ENCODE results near the gene MAP2K6.
A peak's percentile ranks its signal among the peaks of the same experiment; 100 is the strongest.
"Not testable (repeated sequence)": the region's sequence is repeated elsewhere in the genome, so short reads cannot be mapped to it uniquely, and the experiment has no call there.

Gene MAP2K6

GRCh38 chr17:69460963-69461922 is 46.7 kb downstream of the MAP2K6 start:
- no peak for DNase-seq

DNA sequence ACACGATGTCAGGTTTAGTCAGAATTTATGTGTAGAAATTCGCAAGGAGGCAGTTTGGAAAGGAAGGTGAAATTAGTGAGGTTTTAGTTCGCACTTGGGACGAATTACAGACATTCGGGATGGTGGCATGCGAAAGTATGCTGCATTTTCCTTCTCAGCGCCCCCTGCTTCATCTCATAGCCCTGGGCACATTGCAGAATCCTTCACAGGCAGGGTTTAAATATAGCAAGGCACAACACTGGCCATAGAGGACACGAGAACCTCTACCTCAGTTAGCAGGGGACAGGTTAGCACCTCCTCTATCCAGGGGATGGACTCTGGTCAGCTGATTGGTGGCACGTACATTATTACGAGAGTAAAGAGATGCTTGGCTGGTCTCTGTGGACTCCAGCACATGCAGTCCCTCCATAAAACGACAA is 47.5 kb downstream of the MAP2K6 start:
- DNase-seq, result no peak

DNA sequence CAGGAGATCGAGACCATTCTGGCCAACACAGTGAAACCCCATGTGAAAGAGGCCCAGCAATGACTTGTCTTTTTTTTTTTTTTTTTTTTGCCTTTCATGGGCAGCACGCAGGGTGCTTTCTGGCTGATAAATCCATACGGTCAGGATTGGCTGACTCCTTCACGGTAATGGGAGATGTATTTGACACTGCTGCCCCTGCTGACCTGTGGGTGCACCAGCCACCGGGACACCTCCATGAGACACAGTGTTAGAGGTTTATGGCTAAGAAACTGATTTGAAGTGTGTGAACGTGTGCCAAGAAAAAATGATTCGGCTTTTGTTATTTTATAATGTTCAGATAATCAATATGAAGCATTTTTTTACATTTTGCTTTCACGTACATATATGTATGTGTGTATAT is 48.4 kb downstream of the MAP2K6 start:
- DNase-seq, result no peak

GRCh38 chr17:69466451-69466850 is 52.0 kb downstream of the MAP2K6 start:
- no peak for DNase-seq

DNA sequence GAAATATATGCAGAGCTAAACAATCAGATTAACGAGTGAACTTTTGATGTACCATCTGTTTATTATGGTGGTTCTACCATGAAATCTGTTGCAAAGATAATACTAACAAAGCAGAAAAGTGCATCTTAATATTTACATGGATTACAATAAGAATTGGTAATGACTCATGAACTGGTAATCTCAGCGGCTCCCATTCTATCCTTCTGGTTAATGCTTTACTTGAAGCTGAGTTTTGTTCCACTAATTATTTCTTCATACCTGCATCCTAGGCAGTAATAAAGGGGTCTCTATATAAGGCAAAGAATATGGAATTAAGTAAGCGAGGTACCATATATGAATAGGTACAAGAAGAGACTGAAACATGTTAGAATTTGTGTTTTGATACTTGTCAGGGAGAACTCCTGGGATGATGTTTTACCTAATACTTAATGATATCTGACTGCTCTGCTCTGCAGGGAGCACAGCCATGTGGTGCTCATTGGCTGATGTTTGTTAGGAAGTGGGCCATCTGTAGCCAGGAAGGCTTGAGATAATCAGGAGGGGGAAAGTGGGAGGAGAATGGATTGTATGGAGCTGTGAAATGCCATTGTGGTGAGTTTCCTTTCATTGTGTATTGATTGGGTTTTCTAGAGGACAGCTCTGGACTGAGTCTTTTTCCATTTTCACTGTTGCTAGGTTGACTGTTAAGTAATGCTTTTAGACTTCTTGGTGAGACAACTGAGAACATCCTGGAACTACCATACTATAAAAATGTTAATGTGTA is 52.6 kb downstream of the MAP2K6 start:
- DNase-seq, result no peak

- DNase-seq, result no peak
Measured at GRCh38 chr17:69468207-69468606, 53.7 kb downstream of the MAP2K6 start.

- no peak for DNase-seq
Measured at GRCh38 chr17:69470702-69471101, 56.2 kb downstream of the MAP2K6 start.

- no peak for DNase-seq
Measured at GRCh38 chr17:69471406-69471805, 56.9 kb downstream of the MAP2K6 start.

DNA sequence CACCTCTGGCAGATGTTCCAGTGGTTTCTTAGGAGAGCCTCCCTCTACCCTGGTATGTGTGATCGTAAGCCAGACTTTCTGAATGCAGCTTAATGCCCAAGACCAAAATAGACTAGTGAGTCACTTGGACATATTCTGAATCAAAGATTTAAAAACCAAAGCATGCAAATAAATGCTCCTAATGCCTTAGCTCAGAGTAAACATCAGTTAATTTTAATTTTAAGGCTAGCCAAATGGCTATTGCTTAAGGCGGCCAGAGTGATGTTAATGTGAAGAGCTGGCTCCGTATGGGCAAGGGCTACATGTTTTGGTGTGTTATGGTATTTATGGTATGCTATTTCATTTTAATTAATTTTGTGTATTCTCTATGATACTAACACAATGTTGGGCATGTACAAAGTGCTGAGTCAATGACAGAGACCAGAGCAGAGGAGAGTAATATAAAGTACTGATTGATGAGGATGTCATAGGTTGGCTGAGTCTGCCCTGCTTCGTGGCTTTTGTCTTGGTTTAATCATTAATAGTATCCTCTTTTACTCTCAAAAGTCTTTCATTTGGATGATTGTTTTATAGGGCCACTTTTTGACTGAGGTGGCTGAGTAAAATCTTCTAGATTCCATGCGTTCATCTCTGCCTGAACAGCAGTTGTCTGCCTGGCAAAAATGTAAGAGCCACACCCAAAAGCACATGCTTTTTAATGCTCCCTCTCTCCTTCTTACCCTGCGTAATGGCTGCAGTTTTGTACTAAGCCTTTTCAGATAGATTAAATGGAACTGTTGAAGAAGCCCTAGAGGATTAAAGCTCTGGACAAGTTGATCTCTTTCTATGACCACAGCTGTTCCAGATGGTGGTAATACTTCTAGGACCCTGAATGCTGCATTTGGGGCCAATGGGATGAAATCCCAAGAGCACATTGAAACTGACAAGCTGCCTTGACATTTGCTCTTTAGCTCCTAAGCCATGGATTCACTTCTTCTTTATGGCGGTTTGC is 59.6 kb downstream of the MAP2K6 start:
- peak; percentile 44 for DNase-seq

DNA sequence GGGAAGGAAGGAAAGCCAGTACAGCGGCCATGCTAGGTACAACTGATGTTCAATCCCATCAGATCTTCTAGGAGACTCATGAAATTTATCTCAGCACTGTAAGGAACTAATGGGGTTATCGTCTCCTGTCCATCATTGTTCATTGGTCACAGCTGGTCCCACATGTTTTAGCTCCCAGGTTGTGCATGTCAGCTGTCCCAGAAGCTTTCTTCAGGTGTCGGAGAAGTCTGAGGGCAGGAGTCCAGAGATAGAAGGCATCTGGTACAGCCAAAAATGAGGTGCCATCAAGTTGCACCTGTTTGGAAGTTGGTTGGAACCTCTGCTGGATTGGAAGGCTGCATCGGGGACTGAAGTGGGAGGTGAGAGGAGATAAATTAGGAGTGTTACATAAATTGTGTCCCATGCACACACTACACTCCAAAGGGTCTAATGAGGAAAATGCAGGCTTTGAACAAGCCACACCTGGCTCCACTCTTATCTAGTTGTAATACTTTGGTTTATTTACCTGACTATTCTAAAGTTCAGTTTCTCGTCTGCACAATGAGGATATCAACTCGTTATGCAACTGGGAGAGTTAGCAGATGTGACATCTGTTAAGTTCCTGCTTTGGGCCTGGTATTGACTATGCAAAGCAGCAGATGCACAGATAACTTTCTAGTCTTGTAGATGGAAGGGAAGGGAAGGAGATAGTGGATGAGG is 62.9 kb downstream of the MAP2K6 start:
- DNase-seq, result no peak

DNA sequence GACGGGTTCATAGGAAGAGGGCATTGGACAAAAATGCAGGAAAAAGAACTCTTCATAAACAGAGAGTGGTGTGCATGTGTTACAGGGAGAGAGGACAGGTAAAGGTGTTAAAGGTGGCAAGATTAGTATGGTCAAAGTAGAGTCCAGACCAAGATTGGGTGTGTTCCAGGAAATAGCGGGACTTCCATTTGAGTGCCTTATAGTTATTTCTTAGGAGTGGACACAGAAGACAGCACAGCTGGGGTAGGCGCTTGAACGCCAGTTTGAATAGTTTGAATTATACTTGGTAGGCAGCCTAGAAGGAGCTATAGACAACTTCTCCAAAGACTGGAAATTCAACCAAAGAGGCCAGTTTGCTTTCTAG is 63.4 kb downstream of the MAP2K6 start:
- no peak for DNase-seq

GRCh38 chr17:69478916-69479315 is 64.4 kb downstream of the MAP2K6 start:
- DNase-seq, result no peak

GRCh38 chr17:69479756-69480155 is 65.3 kb downstream of the MAP2K6 start:
- DNase-seq, result not testable (repeated sequence)

DNA sequence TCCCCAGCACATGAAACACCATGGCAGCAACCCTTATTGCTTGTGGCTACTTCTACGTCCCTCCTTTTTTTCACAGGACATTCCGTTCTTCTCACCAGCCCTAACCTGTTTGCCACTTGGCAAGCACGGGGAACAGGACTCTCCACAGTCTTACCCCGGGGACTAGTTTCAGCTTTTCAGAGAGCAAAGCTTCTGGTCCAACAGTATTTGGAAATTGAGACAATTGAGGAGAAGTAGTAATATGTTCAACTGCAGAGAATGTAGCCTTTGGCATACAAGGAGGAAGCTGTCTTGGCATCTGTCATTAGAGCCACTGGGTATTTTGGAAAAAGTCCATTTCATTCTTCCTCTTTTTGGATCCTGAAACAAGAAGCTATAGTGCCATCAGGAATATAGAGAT is 65.7 kb downstream of the MAP2K6 start:
- no peak for DNase-seq

- DNase-seq, result no peak
Measured at GRCh38 chr17:69485251-69485661, 70.8 kb downstream of the MAP2K6 start.

DNA sequence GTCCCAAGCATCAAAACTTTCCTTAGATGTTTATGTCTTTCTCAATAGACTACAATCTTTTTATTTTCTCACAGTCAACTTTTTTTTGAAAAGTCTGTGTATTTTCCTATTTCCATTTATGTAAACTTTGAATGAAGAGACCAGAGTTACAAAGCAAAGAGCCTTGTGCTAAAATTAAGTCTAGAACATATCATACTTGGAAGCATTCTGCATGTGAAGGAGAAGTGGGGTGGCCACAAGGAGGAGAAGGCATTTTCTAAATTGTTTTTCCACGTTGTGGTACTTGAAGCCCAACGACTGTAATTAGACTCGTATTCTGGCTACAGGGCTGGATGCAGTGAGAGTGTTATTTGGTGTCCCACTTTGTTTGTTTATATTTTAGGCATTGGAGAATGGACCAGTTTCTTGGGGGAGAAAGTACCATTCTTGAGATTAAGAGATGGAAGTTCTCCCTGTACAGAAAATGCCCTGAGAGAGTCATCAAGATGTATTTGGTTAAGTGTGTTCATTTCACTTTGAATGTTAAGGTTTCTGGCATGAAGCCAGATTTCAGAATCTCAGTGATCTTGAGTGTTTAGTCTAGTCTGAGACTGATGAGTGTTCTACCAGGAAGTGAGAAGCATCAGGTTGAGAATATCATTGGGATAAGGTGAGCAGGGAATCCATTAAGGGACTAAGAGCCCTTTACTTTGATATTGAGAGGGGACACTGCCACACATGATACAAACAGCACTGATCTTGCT is 71.6 kb downstream of the MAP2K6 start:
- DNase-seq, result no peak

DNA sequence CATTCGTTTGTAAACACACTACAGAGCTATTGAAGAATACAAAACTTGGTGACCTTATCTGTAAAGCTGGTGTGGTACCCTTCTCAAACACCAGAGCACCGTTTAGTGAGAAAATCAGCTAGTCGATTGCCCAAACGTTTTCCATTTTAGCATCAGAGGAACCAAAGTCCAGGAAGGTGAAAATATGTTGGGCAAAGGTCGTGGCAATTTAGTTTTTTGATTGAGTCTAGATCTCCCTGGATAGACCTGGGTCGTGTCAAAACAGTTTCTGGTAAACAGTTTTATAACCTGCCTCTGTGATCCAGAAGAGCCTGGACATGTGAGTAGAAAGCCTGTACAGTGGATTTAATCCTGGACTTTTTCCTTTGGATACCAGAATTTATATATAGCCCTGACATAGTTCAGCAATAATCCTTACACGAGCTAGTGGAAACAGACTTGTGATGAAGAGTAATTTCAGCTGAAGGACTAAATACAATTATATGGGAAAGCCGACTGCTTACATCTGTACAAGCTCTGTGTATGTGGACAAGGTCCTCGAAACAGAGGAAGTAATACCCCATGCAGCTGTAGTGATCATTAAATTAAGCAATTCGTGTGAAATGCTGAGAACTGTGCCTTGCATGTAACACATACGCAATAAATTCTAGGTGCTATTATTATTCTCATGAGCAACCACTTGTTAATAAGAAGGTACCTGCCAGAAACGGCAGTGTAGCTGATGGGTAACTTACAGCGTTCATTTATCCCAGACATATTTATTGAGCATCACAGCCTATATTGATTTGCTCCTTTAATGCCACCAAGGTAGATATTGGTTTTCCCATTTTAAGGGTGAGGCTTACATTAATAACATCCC is 72.5 kb downstream of the MAP2K6 start:
- DNase-seq, result no peak

- no peak for DNase-seq
Measured at GRCh38 chr17:69489313-69489712, 74.8 kb downstream of the MAP2K6 start.

DNA sequence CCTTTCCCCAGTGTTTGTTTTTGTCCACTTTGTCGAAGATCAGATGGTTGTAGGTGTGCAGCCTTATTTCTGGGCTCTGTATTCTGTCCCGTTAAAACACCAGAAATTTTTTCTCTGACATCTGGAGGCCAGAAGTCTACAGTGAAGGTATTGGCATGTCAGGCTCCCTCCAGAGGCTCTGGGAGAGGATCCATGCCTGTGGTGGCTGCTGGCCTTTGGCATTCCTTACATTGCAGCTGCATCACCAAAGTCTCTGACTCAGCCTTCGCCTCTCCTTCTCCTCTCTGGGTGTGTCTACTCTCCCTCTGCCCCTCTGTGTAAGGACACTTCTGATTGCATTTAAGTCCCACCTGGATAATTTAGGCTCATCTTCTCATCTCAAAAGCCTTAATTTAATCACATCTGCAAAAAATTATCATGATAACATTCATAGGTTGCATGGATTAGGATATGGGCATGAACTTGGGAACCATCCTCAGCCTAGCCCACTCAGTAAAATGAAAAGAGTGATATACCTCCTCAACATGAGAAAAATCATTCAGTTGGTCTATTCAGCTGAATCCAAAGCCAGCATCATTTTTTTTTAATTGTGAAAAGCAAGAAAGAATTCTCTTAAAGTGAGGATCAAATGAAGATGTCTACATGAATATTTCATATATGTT is 78.0 kb downstream of the MAP2K6 start:
- DNase-seq, result peak; percentile 33

DNA sequence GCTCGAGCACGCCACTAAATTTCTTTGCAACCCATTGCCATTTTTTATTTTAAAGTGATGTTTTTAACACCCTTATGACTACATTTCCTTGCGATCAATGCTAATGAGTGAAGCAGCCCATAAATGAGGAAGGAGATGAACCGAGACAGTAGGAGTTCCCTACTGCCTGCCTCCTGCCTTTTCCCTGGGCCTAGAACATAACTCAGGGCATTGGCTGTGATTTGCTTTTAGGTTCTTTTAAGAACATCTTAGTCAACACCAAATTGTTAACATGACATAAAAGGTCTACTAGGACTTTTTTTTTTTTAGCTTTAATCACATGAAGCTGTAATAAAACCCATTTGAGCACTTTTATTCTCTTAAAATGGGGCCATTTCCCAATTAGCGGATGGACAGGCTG is 81.3 kb downstream of the MAP2K6 start:
- DNase-seq, result no peak

Data from right hindlimb (tissue), 1 donor.